HG02981 (cell line): Measurements from ENCODE around the gene CALM3.
"Not testable (repeated sequence)": the region's sequence is repeated elsewhere in the genome, so short reads cannot be mapped to it uniquely, and the experiment has no call there.

ENCODE experiments used
- ATAC-seq: cut with Tn5 transposase; IDR thresholded peaks from one replicate; pipeline ENCODE4 v1.9.1; 2021; ENCODE audit warnings: mild to moderate bottlenecking, moderate library complexity; ENCODE audit not compliant: unreplicated experiment

CALM3 gene

DNA sequence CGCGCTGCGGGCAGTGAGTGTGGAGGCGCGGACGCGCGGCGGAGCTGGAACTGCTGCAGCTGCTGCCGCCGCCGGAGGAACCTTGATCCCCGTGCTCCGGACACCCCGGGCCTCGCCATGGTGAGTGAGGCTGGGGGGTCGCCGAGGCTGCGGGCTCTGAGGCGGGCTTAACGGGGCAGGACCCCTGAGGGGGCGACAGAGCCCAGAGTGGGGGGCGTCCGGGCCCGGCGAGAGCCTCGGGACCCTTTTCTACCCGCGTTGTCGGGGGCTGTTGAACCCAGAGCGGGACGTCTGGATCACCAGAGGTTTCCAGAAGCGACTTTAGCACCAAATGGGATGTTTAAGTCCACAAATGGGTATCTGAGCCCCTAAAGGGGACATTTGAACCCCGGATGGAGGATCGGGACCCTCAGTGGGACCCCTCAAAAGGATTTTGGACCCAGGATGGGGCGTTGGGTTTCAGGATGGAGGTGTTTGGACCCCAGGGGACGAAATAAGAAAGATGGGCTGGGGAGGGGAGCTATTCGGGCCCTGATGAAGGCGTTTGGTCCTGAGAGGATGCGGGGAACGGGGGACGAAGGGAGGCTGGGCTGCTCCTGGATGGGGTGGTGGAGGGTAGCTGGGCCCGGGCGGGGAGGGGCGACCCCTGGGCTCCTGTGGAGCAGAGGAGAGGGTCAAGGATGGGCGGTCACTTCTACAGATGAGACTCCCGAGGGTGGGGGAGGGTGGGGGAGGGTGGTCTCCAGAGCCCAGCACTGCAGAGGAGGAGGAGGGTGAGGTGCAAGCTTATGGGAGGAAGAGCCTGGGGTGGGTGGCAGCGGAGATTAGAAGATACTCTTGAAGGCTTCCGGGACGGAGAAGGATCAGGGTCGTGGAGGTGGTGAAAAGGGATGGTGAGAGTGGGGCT, at the start of gene CALM3:
Gene CALM3, plus strand, starts transcription at position 13 of the 907 bp plus-strand sequence. Its CDS starts 105 bp downstream, at position 118.
- no peak for ATAC-seq

DNA sequence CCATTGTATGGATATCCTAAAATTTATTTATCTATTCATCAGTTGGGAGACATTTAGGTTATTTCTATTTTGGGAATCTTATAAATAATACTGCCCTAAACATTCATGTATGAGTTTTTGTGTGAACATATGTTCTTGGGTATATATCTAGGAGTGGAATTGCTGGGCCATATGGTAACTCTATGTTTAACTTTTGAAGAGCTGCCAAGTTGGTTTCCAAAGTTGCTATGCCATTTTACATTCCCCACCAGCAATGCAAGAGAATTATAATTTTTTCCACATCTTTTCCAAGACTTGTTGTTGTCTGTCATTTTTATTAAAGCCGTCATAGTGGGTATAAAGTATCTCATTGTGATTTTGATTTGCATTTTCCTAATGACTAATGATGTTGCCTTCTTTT, 48.2 kb upstream of the CALM3 start:
- no peak for ATAC-seq

DNA sequence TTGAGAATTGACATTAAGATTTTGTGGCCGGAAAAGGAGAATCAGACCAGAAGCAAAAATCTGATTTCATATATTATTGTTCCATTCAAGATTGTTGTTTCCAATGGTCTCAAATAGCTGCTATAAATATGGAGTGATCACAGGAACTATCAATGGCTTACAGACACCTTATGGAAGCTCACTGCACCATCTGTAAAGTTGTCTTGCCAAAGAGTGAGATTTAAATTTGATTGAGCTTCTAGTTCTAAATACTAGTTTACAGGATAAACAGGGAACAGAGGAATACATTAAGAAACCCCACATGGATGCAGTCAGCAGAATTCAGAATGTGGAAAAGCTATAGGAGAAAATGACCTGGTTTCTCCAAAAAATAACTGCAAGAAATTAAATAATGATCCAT, 47.0 kb upstream of the CALM3 start:
- no peak for ATAC-seq

DNA sequence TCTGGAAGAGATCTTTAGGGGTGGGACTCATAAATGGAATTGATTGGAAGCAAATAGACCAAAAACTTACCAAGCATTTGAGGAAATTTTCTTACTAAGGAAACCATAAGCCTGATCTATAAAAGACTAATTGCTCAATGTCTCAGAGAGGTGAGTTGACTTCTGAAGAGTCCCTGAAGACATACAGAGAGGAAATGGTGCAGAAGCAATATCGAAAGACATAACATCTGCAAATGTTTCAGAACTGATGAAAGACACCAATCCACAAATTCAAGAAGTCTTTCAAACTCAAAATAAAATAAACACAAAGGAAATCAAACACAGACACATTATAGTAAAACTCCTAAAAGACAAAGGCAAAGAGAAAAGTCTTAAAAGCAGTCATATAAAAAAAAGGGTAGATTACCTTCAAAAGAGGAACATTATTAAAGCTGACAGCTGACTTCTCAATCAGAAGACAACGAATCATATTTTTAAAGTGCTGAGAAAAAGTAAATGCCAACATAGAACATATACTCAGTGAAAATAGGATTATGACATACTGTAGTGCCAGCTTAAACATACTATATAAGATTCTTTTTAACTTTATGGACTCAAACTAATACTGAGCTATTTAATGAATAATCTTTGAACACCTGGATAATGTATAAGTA, 45.4 kb upstream of the CALM3 start:
- ATAC-seq, result no peak

DNA sequence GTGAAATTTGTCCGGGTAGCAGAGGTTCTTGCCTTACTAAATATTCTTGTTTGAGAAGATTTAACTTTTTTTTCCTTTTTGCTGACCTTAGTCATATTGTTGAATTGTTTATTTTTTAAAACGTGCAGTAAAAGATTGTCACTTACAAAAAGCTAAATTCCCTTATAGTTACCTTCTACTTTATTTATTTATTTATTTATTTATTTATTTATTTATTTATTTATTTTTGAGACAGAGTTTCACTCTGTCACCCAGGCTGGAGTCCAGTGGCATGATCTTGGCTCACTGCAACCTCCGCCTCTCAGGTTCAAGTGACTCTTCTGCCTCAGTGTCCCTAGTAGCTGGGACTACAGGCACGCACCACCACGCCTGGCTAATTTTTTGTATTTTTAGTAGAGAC, 44.7 kb upstream of the CALM3 start:
- not testable (repeated sequence) for ATAC-seq

DNA sequence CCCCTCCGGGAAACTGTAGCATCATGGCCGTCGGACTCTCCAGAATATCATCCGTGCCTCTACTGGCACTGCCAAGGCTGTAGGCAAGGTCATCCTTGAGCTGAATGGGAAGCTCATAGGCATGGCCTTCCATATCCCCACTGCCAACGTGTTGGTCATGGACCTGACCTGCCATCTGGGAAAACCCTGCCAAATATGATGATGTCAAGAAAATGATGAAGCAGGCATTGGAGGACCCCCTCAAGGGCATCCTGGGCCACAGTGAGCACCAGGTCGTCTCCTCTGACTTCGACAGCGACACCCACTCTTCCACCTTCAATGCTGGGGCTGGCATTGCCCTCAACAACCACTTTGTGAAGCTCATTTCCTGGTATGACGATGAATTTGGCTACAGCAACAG, 41.9 kb upstream of the CALM3 start:
- ATAC-seq, result no peak

DNA sequence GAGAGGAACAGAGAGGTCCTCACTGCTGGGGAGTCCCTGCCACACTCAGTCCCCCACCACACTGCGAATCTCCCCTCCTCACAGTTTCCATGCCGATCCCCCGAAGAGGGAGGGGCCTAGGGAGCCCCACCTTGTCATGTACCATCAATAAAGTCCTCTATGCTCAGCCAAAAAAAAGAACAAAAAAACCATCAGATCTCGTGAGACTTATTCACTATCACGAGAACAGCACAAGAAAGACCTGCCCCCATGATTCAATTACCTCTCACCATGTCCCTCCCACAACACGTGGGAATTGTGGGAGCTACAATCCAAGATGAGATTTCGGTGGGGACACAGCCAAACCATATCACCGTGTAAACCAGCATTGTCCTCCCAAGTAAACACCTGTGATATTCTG, 41.5 kb upstream of the CALM3 start:
- ATAC-seq, result not testable (repeated sequence)

DNA sequence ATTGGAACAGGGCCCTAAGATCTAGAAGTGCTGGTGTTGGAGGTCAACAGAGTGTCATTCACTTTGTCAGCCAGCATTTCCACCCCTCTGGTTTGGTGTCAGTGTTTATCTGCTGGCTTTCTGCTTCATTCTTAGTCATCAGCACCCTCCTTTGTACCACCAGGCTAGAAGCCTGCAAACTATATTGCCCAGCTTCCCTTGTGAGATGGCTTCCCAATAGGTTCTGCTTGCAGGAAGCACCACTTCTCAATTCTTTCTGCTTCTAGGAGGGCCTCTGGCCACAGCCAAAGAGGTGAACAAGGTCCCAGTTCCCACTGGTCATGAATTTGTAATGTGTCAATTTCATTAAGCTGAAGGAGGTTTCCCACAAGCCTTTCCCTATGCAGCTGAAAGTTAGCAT, 36.4 kb upstream of the CALM3 start:
- ATAC-seq, result no peak

DNA sequence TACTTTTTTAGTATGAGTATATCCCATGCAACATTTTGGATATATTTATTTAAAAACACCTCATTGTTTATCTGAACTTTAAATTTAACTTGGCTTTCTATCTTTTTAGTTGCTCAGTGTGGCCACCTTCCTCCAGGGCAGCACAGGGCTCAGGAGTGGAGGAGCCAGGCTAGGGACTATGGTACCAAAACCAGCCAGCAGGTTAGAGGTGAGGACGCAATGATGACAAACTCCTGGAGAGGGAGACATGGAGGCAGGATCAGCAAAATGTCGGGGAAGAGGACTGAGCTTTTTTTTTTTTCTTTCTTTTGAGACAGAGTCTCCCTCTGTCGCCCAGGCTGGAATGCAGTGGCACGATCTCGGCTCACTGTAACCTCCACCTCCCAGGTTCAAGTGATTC, 29.6 kb upstream of the CALM3 start:
- no peak for ATAC-seq

DNA sequence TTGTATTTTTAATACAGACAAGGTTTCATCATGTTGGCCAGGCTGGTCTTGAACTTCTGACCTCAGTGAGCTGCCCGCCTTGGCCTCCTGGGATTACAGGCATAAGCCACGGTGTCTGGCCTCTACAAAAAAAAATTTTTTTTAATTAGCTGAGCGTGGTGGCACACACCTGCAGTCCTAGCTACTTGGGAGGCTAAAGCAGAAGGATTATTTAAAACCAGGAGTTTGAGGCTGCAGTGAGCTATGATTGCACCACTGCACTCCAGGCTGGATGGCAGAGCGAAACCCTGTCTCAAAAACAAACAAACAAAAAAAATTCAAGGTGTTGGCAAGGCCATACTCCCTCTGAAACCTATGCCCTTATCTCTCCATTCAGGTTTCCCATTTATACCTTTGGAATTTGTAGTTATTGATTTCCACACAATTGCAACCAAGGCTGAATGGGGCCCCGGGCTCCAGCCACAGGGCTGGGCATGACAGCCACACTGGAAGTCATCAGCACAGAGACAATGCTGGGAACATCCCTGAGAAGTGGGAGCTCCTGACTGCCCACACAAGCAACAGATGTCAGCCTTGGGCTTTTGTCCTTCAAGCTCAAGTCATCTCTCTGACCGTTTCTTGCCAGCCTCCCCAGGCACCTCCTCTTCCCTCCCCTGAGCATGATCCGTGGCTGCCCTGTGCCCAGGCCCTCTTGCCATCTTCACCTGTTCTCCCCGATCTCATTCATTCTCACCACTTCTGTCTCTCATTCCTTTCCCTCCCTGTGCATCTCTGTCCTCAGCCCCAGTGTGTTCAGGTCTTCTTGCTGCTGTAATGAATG, 27.2 kb upstream of the CALM3 start:
- ATAC-seq, result no peak

DNA sequence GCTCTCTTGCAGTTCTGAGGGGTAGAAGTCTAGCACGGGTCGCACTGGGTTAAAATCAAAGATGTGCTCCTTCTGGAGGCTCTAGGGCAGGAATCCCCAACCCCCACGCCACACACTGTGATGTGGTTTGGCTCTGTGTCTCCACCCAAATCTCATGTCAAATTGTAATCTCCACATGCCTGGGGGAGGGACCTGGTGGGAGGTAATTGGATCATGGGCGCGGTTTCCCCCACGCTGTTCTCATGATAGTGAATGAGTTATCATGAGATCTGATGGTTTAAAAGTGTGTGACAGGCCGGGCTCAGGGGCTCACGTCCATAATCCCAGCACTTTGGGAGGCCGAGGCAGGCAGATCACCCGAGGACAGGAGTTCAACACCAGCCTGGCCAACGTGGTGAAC, 26.6 kb upstream of the CALM3 start:
- no peak for ATAC-seq

DNA sequence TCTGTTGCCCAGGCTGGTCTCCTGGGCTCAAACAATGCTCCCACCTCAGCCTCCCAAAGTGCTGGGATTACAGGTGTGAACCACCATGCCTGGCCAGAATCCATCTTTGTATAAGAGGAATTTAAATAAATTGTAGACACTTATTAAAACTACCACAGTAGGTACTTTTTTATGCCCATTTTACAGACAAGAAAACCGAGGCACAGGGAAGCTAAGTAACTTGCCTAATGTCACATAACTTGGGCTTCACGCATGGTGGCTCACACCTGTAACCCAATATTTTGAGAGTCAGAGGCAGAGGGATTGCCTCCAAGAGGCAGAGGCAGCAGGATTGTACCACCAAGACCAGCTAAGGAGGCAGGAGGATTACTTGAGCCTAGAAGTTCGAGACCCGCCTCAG, 22.7 kb upstream of the CALM3 start:
- no peak for ATAC-seq

DNA sequence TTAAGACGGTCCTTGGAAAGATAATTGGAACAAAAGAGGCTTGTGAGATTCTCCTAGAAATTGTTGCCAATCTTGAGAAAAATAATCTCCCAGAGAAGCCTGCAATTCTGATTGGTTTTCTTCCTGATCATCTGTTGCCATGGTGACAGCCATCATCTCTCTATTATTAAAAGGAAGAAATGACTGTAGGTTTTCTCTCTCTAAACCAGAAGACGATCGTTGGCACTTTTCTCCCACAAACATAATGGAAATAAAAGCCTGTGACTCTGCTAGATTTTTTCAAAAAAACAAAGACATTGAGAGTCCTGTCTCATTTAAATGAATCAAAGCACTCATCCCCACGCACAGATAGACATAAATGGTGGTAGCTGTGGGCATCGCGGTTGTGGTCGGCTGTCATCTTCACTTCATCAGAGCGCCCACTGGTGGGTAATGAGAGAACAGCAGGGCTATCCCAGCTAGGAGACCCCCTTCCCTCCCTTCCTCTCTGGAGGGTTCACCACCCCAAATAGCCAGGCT, 21.7 kb upstream of the CALM3 start:
- ATAC-seq, result no peak

DNA sequence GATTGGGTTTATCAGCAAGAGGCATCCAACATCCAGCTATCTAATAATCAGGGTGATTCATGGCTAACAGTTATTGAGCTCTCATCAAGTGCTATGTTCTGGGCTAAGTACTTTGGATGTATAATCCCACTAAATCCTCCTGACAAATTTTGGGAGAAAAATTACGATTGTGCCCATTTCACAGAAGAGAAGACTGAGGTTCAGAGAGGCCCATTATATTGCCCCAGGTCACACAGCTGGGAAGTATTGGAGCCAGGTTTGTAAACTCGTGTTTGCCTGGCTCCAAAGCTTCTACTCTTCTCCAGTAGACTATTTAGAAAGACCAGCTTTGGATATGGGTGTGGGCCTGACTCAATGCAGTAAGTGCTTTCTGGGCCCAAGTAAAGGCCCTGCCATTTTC, 20.9 kb upstream of the CALM3 start:
- ATAC-seq, result no peak

DNA sequence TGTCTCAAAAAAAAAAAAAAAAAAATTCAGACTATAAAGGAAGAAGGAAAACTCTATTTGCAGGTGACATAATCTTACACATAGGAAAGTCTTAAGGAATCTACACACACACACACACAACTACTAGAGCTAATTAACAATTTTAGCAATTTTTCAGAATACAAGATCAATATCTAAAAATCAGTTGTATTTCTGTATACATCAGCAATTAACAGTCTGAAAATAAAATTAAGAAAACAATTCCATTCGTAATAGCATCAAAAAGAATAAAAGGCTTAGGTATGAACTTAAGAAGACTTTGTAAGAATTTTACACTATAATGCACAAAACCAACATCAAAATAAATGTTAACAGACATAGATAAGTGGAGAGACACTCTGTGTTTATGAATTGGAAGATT, 15.6 kb upstream of the CALM3 start:
- ATAC-seq, result no peak

DNA sequence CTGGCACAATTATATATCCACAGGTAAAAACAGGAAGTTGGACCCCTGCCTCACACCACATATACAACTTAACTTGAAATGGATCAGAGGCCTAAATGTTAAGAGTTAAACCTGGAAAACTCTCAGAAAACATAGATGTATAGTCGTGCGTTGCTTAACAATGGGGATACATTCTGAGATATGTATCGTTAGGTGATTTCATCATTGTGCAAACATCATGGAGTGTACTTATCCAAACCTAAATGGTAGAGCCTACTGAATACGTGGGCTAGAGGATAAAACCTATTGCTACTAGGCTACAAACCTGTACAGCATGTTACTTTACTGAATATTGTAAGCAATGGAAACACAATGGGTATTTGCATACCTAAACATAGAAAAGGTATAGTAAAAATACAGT, 14.8 kb upstream of the CALM3 start:
- no peak for ATAC-seq

DNA sequence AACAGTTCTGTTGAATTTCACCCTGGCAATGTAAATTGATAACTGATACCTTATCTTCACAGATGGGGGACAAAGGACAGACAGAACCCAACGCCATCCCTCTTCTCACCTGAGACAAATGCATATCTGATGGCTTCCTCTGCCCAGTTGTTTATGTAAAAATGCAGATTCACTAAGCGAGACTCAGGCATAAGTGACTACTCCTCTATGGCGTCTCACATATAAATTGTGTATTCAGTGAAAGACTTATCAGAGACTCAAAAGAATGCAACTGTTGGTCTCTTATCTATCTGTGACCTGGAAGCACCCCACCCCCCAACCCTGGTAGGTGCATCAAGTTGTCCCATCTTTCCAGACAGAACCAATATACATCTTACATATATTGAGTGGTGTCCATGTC, 13.3 kb upstream of the CALM3 start:
- ATAC-seq, result no peak

DNA sequence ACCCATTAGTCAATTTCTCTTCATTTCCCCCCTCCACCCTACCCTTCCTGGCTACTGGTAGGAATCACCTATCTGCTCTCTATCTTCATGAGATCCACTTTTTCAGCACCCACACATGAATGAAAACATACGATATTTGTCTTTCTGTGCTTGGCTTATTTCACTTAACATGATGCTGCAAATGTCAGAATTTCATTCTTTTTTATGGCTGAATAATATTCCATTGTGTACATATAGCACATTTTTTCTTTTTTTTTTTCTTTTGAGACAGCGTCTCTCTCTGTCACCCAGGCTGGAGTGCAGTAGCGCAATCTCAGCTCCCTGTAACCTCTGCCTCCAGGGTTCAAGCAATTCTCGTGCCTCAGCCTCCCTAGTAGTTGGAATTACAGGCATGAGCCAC, 9.9 kb upstream of the CALM3 start:
- no peak for ATAC-seq

DNA sequence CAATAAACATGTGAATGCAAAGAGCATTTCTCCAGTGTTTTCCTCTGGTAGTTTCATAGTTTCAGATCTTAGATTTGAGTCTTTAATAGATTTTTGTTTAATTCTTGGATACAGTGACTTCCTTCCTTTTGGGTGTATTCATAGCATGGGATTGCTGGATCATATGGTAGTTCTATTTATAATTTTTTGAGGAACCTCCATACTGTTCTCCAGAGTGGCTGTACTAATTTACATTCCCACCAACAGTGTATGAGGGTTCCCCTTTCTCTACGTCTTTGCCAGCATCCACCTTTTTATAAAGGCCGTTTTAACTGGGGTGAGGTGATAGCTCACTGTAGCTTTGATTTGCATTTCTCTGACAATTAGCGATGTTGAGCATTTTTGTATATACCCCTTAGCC, 9.3 kb upstream of the CALM3 start:
- no peak for ATAC-seq

DNA sequence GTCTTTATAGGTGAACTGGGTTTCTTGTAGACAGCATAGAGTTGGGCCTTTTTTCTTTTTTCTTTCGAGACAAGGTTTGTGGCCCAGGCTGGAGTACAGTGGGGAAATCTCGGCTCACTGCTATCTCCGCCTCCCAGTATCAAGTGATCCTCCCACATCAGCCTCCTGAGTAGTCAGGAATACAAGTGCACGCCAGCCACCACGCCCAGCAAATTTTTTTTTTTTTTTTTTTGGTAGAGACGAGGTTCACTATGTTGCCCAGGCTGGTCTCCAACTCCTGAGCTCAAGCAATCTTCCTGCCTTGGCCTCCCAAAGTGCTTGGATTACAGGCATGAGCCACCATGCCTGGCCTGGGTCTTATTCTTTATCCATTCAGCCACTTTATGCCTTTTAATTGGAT, 5.1 kb upstream of the CALM3 start:
- ATAC-seq, result no peak

DNA sequence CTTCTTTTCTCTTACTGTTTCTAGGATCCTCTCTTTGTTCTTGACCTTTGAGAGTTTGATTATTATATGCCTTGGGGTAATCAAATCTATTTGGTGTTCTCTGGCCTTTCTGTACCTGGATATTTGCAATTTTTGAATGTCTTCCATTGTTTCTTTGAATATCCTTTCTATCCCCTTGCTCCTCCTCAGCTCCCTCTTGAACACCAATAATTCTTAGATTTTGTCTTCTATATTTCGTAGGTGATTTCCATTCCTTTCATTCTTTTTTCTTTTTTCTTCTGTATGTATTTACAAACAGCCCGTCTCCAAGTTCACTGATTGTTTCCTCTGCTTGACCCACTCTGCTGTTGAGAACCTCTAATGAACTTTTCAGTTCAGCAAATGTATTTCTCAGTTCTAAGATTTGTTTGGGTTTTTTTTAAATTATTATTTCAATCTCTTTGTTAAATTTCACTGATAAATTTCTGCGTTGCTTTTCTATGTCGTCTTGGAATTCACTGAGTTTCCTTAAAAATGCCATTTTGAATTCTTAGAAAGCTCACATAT, 2.7 kb upstream of the CALM3 start:
- no peak for ATAC-seq
